NB4 (cell line): Measurements from ENCODE around the gene ANKRD9.

Source experiments
- CTCF ChIP-seq: IDR thresholded peaks from one replicate; pipeline ENCODE4 v1.5.1; 2012; ENCODE audit warnings: low read depth, low read length
- POLR2A ChIP-seq: IDR thresholded peaks from 2 replicates; pipeline ENCODE4 v1.6.1; 2011; ENCODE audit warnings: mild to moderate bottlenecking; ENCODE audit not compliant: insufficient read length; ENCODE audit errors: extremely low read depth

- no peak for TF ChIP-seq CTCF
- no peak for TF ChIP-seq POLR2A
These were observed 28.2 kb downstream of the ANKRD9 start for GRCh38 chr14:102481371-102481770.
